Keratinocyte (primary cell): ENCODE measurements around the gene MAP4K2. TPM values are rescaled to one million over a fixed set of nuclear protein-coding genes. Genes with fewer than 3 reads are reported as not detected.

Source experiments
- DNase-seq: peaks from one replicate; pipeline ENCODE4 v3.0.0-alpha.2; 2011; ENCODE audit warnings: low read depth, missing footprints, low spot score
- FAIRE-seq: peaks from 2 replicates; lab custom pipeline; 2011; peaks lifted over from hg19 to GRCh38; lab: Jason Lieb, UNC
- H2AFZ ChIP-seq: 2 replicates; pipeline ENCODE4 v1.6.0; 2012; ENCODE audit warnings: low read length, control low read depth, inconsistent platforms; ENCODE audit not compliant: control insufficient read depth
- H3K27ac ChIP-seq: 2 replicates; pipeline ENCODE4 v1.5.1; 2011; ENCODE audit warnings: low read length; ENCODE audit not compliant: control insufficient read depth, insufficient read depth
- H3K27me3 ChIP-seq: 3 replicates; pipeline ENCODE4 v1.6.0; 2011; ENCODE audit warnings: low read length; ENCODE audit not compliant: control insufficient read depth, insufficient read depth; ENCODE audit errors: extremely low read depth
- H3K36me3 ChIP-seq, 2 experiments: 2 replicates in 1 of 2; 3 replicates in 1 of 2; pipeline ENCODE4 v1.5.1; 2011; ENCODE audit warnings: low read length in 2 of 2, mild to moderate bottlenecking in 1 of 2; ENCODE audit not compliant: control insufficient read depth in 2 of 2, insufficient read depth in 2 of 2; ENCODE audit errors: extremely low read depth in 1 of 2
- H3K4me1 ChIP-seq: 3 replicates; pipeline ENCODE4 v1.5.1; 2011; ENCODE audit warnings: low read length; ENCODE audit not compliant: control insufficient read depth, insufficient read depth; ENCODE audit errors: extremely low read depth
- H3K4me2 ChIP-seq: 3 replicates; pipeline ENCODE4 v1.6.0; 2011; ENCODE audit warnings: low read depth, low read length; ENCODE audit not compliant: control insufficient read depth, insufficient read depth; ENCODE audit errors: extremely low read depth
- H3K4me3 ChIP-seq, 3 experiments: fragments of 200-600 bp in 1 of 3; sonication (generic) in 1 of 3; 2 replicates in 2 of 3; 3 replicates in 1 of 3; pipeline ENCODE4 v1.5.1; 2011 to 2016; ENCODE audit warnings: low read length in 3 of 3, mild to moderate bottlenecking in 3 of 3, control low read depth in 2 of 3, inconsistent platforms in 1 of 3, low read depth in 1 of 3, mixed read lengths in 1 of 3, mixed run types in 1 of 3, moderate library complexity in 1 of 3; ENCODE audit not compliant: control insufficient read depth in 2 of 3, insufficient read depth in 2 of 3; ENCODE audit errors: extremely low read depth in 1 of 3
- H3K79me2 ChIP-seq: 2 replicates; pipeline ENCODE4 v1.6.0; 2012; ENCODE audit warnings: low read length; ENCODE audit not compliant: control insufficient read depth, insufficient read depth
- H3K9ac ChIP-seq: 3 replicates; pipeline ENCODE4 v1.6.0; 2011; ENCODE audit warnings: low read length; ENCODE audit not compliant: control insufficient read depth, insufficient read depth; ENCODE audit errors: extremely low read depth
- H3K9me1 ChIP-seq: 3 replicates; pipeline ENCODE4 v1.6.0; 2011; ENCODE audit warnings: low read length; ENCODE audit not compliant: control insufficient read depth, insufficient read depth; ENCODE audit errors: extremely low read depth
- H3K9me3 ChIP-seq: 2 replicates; pipeline ENCODE4 v1.5.1; 2012; ENCODE audit warnings: low read depth, low read length; ENCODE audit not compliant: control insufficient read depth
- H4K20me1 ChIP-seq: 3 replicates; pipeline ENCODE4 v1.6.0; 2011; ENCODE audit warnings: low read length; ENCODE audit not compliant: control insufficient read depth, insufficient read depth; ENCODE audit errors: extremely low read depth
- EZH2 ChIP-seq: IDR thresholded peaks from one replicate; pipeline ENCODE4 v1.6.1; 2012; ENCODE audit warnings: inconsistent platforms, mild to moderate bottlenecking, low read length, moderate library complexity
- dilution Hi-C: fragments of 300-500 bp; cut with MboI; formaldehyde crosslinking; loops from one replicate; pipeline ENCODE4 v1.7.0; 2020; ENCODE audit warnings: low sequenced_read_pairs; ENCODE audit not compliant: extremely low pct_ligation_motif_present
- polyA plus RNA-seq, 5 experiments: library from polyadenylated mRNA; depleted of rRNA in 3 of 5; stranded (reverse) in 3 of 5; stranded (forward) in 1 of 5; unstranded in 1 of 5; fragments of >200 nt; gene quantifications; 1 replicate in 1 of 5; 2 replicates in 3 of 5; 3 replicates in 1 of 5; pipeline versions ENCODE4 v1.2.1 to v1.2.3, GENCODE V29; 2011 to 2012; ENCODE audit warnings: missing spikeins in 2 of 5, low read depth in 1 of 5, low replicate concordance in 1 of 5
- TF ChIP-seq, protein P1 (sequence below), 3 experiments: IDR thresholded peaks in 1 of 3; conservative IDR thresholded peaks in 1 of 3; optimal IDR thresholded peaks in 1 of 3; 2 replicates in 2 of 3; 3 replicates in 1 of 3; pipeline versions ENCODE3 to v1.5.1; 2011; ENCODE audit warnings: low read length in 3 of 3, mild to moderate bottlenecking in 3 of 3, moderate library complexity in 2 of 3, control low read depth in 1 of 3, inconsistent platforms in 1 of 3; ENCODE audit not compliant: insufficient read depth in 2 of 3; ENCODE audit errors: extremely low read depth in 1 of 3

MAP4K2 gene
- polyA plus RNA-seq, 1 donor (not counting 4 experiments of a cell fraction or from before 2014, with no cell fraction given) = 6.7 TPM

DNA sequence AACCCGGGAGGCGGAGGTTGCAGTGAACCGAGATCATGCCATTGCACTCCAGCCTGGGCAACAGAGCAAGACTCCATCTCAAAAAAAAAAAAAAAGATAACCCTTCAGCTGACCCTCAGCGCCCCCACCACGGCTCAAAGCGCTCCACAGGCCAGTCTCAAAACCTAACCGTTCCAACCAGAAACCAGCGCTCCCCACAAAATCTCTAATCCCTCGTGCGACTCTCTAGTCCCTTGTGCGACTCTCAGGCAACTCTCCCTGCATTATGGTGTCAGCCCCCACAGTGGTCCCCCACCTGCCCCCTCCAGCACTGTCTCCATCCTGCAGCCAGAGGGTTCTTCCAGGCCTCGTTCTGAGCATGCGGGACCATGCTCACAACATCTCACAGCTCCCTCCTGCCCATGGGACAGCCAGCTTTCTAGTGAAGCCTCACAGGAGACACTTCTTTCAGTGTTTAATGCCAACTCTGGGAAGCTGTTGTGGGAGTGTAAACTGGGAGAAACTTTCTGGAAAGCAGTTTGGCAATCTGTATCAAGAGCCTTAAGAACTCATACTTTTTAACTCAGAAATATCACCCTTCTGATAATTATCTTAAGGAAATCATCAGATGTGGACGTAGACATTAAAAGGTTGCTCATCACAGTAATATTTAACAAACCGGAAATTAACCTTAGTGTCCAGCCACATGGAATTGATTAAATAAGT, 54.9 kb downstream of the MAP4K2 start:
- FAIRE-seq (no peak), DNase-seq (no peak)
- Histone ChIP-seq H3K27me3 (peaks cover 37% of the 10 kb centered on the region), H3K9me1 (no peaks in the 10 kb centered on the region), H3K4me2 (no peak overlapping the region), H3K36me3 (no peaks in the 10 kb centered on the region), H3K27ac (no peak overlapping the region), H3K9me3 (no peaks in the 10 kb centered on the region), H3K9ac (no peak overlapping the region), H3K4me1 (peaks cover 20% of the 10 kb centered on the region), H2AFZ (no peak overlapping the region), H3K79me2 (no peaks in the 10 kb centered on the region), H4K20me1 (no peaks in the 10 kb centered on the region), H3K4me3 (no peak overlapping the region)
- no peak for TF ChIP-seq EZH2
- TF ChIP-seq, protein P1, sequence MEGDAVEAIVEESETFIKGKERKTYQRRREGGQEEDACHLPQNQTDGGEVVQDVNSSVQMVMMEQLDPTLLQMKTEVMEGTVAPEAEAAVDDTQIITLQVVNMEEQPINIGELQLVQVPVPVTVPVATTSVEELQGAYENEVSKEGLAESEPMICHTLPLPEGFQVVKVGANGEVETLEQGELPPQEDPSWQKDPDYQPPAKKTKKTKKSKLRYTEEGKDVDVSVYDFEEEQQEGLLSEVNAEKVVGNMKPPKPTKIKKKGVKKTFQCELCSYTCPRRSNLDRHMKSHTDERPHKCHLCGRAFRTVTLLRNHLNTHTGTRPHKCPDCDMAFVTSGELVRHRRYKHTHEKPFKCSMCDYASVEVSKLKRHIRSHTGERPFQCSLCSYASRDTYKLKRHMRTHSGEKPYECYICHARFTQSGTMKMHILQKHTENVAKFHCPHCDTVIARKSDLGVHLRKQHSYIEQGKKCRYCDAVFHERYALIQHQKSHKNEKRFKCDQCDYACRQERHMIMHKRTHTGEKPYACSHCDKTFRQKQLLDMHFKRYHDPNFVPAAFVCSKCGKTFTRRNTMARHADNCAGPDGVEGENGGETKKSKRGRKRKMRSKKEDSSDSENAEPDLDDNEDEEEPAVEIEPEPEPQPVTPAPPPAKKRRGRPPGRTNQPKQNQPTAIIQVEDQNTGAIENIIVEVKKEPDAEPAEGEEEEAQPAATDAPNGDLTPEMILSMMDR (optimal IDR thresholded peaks at IDR 0.05 in 1 of 3, IDR thresholded peaks at IDR 0.05 in 1 of 3, conservative IDR thresholded peaks at IDR 0.05 in 1 of 3; ENCODE audit: extremely low read depth in 1 of 3, insufficient read depth in 2 of 3, low read length in 3 of 3) = no peak
- dilution Hi-C loops = no loop called here

GRCh38 chr11:64746486-64746885, 56.5 kb downstream of the MAP4K2 start:
- Histone ChIP-seq H3K27ac (no peak overlapping the region), H3K4me3 (no peak overlapping the region), H3K4me1 (peaks cover 28% of the 10 kb centered on the region), H3K9me3 (no peaks in the 10 kb centered on the region), H2AFZ (no peak overlapping the region), H3K9me1 (no peaks in the 10 kb centered on the region), H3K79me2 (no peaks in the 10 kb centered on the region), H4K20me1 (no peaks in the 10 kb centered on the region), H3K9ac (no peak overlapping the region), H3K36me3 (no peaks in the 10 kb centered on the region), H3K27me3 (peaks cover 53% of the 10 kb centered on the region), H3K4me2 (no peak overlapping the region)
- FAIRE-seq = no peak
- no peak for TF ChIP-seq EZH2
- TF ChIP-seq, protein P1 (optimal IDR thresholded peaks at IDR 0.05 in 1 of 3, IDR thresholded peaks at IDR 0.05 in 1 of 3, conservative IDR thresholded peaks at IDR 0.05 in 1 of 3; ENCODE audit: extremely low read depth in 1 of 3, insufficient read depth in 2 of 3, low read length in 3 of 3) = no peak
- DNase-seq = no peak
- dilution Hi-C loops = no loop called here
